ENCODE data around the gene TAAR6. TPM values are rescaled to one million over a fixed set of nuclear protein-coding genes. Genes with fewer than 3 reads are reported as not detected.

TAAR6 gene
- total and polyA plus RNA-seq, 9 of the 15 experiments (the other 6 are each of a cell fraction or from before 2014, with no cell fraction given) = not detected

DNA sequence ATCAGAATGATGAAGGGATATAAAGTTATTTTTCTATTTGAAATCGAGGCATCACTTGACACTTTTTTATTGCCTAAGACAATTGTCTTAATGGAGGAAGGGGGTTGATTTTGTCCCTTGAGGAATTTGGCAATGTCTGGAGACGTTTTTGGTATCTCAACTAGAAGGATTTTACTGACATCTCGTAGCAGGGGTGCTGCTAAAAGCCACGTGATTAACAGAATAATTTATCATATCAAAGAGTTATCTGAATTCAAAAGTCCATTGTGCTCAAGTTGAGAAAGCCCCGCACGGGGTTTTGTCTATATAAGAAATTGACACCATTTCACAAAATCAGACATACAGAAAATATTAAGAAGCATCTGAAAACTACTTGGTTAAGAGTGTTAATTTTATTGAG, 1.5 kb upstream of the TAAR6 start:
- ChIA-PET CTCF (ENCODE audit: low intra/inter-chr PET ratio) (no interaction called here), POLR2A (no interaction called here)
- TF ChIP-seq ZNF695 (CRISPR knock-in tag; IDR thresholded peaks at IDR 0.05) = no peak
- TF ChIP-seq CTBP1 (IDR thresholded peaks at IDR 0.05; ENCODE audit: borderline replicate concordance) = no peak
- TF ChIP-seq, protein P1, sequence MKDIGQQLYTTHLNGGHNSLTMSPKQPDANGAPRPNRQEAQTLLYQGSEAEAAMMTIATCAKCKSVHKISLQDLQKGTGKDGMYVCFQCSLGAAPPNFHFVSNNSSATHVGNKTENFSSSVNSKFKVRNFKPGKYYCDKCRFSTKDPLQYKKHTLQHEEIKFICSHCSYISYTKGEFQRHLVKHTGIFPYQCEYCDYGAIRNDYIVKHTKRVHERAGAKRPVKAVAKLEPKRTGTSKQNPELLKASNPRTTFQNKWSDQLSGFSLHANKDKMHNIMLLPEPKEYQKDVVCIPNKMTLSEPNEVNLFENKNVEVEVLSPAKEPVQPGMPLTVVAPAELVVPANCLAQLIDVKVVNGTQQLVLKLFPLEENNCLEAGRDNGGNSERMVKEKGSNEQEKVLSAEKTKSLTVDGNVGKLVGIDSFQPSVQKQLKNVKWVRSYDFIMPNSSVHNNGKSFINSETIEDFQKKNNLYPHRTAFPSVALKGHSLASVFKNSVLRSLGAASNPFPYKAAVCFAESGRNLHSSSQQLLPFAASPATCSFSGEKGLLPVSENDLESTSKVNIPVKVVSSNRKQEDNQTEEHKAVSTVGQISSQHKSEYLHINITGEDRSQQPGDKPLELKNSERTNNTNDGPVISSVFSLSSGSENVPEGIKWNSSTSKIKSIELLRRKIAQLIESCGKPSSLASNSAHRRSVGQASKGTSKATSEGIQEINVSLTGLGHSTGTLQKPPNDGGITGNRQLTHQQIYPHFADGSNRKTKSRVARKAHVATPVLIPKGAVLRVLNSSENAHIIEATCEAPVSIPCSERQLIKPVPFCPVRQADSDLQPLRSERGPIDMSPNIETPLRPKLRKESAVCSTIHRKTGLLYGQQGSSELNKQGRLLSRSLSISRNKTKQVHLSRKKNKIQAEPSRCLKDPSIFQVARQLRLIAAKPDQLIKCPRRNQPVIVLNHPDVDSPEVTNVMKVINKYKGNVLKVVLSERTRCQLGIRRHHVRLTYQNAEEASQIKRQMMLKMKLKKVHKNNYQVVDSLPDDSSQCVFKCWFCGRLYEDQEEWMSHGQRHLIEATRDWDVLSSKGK (CRISPR knock-in tag; IDR thresholded peaks at IDR 0.05) = no peak
- no peak for TF ChIP-seq BHLHE40 (IDR thresholded peaks at IDR 0.05; ENCODE audit: low read length)
- TF ChIP-seq, protein P2, sequence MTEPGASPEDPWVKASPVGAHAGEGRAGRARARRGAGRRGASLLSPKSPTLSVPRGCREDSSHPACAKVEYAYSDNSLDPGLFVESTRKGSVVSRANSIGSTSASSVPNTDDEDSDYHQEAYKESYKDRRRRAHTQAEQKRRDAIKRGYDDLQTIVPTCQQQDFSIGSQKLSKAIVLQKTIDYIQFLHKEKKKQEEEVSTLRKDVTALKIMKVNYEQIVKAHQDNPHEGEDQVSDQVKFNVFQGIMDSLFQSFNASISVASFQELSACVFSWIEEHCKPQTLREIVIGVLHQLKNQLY (CRISPR knock-in tag; conservative IDR thresholded peaks at IDR 0.05) = no peak
- no peak for TF ChIP-seq ZNF140 (CRISPR knock-in tag; IDR thresholded peaks at IDR 0.05)
- no peak for TF ChIP-seq ZNF184 (CRISPR knock-in tag; IDR thresholded peaks at IDR 0.05)
- TF ChIP-seq TRIM24 (IDR thresholded peaks at IDR 0.05) = no peak
- no peak for TF ChIP-seq BRD9 (IDR thresholded peaks at IDR 0.05; ENCODE audit: low read depth, partially characterized antibody)
- TF ChIP-seq TAF15 (IDR thresholded peaks at IDR 0.05; ENCODE audit: low read depth, low read length) = no peak
- TF ChIP-seq TSC22D4 (tag; IDR thresholded peaks at IDR 0.05) = no peak
- no peak for TF ChIP-seq CAMTA2 (CRISPR knock-in tag; conservative IDR thresholded peaks at IDR 0.05)
- TF ChIP-seq, protein P3, sequence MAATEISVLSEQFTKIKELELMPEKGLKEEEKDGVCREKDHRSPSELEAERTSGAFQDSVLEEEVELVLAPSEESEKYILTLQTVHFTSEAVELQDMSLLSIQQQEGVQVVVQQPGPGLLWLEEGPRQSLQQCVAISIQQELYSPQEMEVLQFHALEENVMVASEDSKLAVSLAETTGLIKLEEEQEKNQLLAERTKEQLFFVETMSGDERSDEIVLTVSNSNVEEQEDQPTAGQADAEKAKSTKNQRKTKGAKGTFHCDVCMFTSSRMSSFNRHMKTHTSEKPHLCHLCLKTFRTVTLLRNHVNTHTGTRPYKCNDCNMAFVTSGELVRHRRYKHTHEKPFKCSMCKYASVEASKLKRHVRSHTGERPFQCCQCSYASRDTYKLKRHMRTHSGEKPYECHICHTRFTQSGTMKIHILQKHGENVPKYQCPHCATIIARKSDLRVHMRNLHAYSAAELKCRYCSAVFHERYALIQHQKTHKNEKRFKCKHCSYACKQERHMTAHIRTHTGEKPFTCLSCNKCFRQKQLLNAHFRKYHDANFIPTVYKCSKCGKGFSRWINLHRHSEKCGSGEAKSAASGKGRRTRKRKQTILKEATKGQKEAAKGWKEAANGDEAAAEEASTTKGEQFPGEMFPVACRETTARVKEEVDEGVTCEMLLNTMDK (IDR thresholded peaks at IDR 0.05; ENCODE audit: borderline replicate concordance, insufficient read depth, low read depth, low read length, poor library complexity, severe bottlenecking) = no peak
- no peak for TF ChIP-seq ZNF224 (CRISPR knock-in tag; IDR thresholded peaks at IDR 0.05)
- no peak for TF ChIP-seq U2AF1 (optimal IDR thresholded peaks at IDR 0.05; ENCODE audit: low read depth, low read length)
- TF ChIP-seq SRSF1 (IDR thresholded peaks at IDR 0.05; ENCODE audit: low read depth, low read length) = no peak
- no peak for TF ChIP-seq BRF1 (IDR thresholded peaks at IDR 0.05; ENCODE audit: borderline replicate concordance, extremely low read depth, insufficient read length)
- no peak for TF ChIP-seq HNRNPH1 (optimal IDR thresholded peaks at IDR 0.05; ENCODE audit: low read depth, low read length)
- TF ChIP-seq TRIM28 (IDR thresholded peaks at IDR 0.05) = no peak
- no peak for TF ChIP-seq CBFA2T3 (IDR thresholded peaks at IDR 0.05)
- intact Hi-C loops (cut with micrococcal nuclease) (no loop called here), in situ Hi-C loops (cut with MboI) (no loop called here)
- Histone ChIP-seq H3K36me3 (ENCODE audit: control insufficient read depth, insufficient read depth, low read length) (no peaks in the 10 kb centered on the region), H4K20me1 (replicated peaks; ENCODE audit: control insufficient read depth, insufficient read depth, low read length) (no peaks in the 10 kb centered on the region), H3K4me1 (replicated peaks in 1 of 2; ENCODE audit: control insufficient read depth in 2 of 2, insufficient read depth in 2 of 2, low read length in 2 of 2) (no peaks in the 10 kb centered on the region), H3K9ac (ENCODE audit: insufficient read depth in 1 of 2, low read depth in 2 of 2, low read length in 2 of 2) (no peak overlapping the region), H3K27ac (ENCODE audit: extremely low read depth, low read depth, low read length) (no peak overlapping the region), H2AFZ (ENCODE audit: low read depth, low read length) (no peak overlapping the region), H3K79me2 (ENCODE audit: control insufficient read depth, insufficient read depth, low read length) (no peaks in the 10 kb centered on the region), H3K4me3 (no peak overlapping the region), H3K4me2 (ENCODE audit: insufficient read depth, low read length) (no peak overlapping the region), H3K9me1 (ENCODE audit: control insufficient read depth, insufficient read depth, low read length) (no peaks in the 10 kb centered on the region), H3K27me3 (ENCODE audit: control insufficient read depth in 2 of 2, insufficient read depth in 2 of 2, low read length in 2 of 2) (peaks cover 0 to 7% of the 10 kb centered on the region in 2 experiments; a peak in 2 of 5 replicates), H3K9me3 (replicated peaks; ENCODE audit: control insufficient read depth, insufficient read depth, low read depth, low read length) (no peaks in the 10 kb centered on the region)
- FAIRE-seq = no peak
- no TSS peak for BruUV-seq (replicated peaks)
- 0% methylated on average over 6 of the region's 6 CpGs for WGBS (ENCODE audit: insufficient coverage, low coverage, missing lambda C conversion rate)
- DNase-seq (ENCODE audit: extremely low read depth in 1 of 4, low spot score in 3 of 4) = no peak
- ATAC-seq = no peak
